GM19351 (cell line): ENCODE data around the gene WASF1.
"Not testable (repeated sequence)": the region's sequence is repeated elsewhere in the genome, so short reads cannot be mapped to it uniquely, and the experiment has no call there.

Source experiments
- ATAC-seq: cut with Tn5 transposase; IDR thresholded peaks from one replicate; pipeline ENCODE4 v1.9.1; 2021; ENCODE audit warnings: mild to moderate bottlenecking, moderate library complexity; ENCODE audit not compliant: unreplicated experiment

The WASF1 gene

DNA sequence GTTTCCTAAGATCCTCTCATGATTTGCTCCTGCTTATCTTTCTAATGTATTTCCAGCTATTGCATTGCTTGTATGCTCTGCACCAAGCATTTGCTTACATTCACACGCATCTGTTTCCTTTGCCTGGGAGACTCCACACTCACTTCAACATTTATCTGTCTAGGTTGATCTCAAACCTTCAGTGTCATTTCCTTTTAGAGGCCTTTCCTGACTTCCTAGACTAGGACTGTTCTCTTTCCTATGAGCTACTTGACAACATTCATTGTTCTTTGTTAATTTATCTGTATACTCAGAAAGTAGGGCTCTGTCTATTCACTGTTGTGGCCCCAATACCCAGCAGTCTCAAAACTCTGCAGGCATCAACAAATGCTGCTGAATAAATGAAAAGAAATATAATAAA is 84.4 kb downstream of the WASF1 start:
- no peak for ATAC-seq

DNA sequence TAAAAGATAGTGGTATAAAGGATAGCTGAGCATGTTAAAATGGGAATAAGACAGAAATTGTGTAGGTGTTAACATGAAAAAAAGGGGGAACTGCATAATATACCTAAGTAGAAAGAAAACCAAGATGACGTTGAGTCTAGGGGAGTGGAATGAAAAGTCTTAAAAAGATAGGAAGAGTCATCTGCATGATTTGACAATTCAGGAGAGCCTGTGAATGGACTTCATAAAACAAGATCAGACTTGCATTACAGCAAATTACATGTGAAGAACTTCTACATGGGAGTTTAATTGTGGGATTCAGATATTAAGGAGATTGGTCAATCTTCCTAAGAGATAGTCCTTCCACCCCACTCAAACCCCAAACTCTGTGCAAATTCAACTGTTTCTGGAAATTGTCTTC is 85.5 kb downstream of the WASF1 start:
- no peak for ATAC-seq

DNA sequence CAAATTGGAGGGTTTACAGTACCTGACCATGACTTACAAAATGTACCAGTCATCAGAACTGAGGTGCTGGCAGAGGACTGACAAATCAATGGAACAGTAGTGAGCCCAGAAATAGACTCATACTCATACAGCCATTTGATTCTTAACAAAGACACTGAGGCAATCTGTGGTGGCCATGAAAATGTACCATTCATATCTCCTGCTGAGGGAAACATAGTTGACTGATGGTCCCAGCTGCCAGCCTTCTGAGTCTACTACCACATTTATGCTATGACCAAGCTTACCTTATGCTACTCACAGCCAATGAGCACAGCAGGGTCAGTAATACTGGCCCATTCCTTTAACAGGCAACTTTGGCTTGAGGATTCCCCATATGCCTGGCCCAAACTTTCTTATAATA is 88.6 kb downstream of the WASF1 start:
- no peak for ATAC-seq

GRCh38 chr6:110089323-110089722 is 90.1 kb downstream of the WASF1 start:
- ATAC-seq = no peak

GRCh38 chr6:110085285-110085684 is 94.2 kb downstream of the WASF1 start:
- ATAC-seq = no peak

- ATAC-seq = no peak
These were observed 95.4 kb downstream of the WASF1 start for GRCh38 chr6:110083875-110084585.

DNA sequence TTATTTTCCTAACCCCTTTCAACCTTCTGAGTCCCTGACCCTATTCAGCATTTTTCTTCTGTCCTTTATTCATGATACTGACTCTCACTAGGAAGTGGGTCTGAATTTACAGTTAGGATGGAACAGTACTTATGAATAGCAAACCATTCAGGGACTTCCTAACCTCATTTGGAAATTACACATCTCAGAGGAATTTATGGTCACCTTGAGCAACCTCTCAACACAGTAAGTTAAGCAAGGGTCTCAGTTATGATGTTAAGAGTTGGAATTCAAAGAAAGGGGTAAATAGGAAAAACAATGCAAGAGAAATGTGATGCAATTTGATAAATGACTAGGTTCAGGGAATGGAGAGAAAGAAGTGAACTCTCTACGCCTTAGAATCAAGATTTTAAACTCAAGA is 104.1 kb downstream of the WASF1 start:
- no peak for ATAC-seq

DNA sequence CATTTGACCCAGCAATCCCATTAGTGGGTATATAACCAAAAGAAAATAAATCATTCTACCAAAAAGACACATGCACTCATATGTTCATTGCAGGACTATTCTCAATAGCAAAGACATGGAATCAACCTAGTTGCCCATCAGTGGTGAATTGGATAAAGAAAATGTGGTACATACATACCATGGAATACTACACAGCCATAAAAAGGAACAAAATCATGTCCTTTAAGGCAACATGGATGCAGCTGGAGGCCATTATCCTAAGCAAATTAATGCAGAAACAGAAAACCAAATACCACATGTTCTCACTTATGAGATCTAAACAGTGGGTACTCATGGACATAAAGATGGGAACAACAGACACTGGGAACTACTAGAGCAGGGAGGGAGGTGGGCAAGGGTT is 106.0 kb downstream of the WASF1 start:
- not testable (repeated sequence) for ATAC-seq

GRCh38 chr6:110068592-110068967 is 110.9 kb downstream of the WASF1 start:
- ATAC-seq = no peak

- no peak for ATAC-seq
These were observed 111.5 kb downstream of the WASF1 start for GRCh38 chr6:110067837-110068591.

- ATAC-seq = no peak
These were observed 114.5 kb downstream of the WASF1 start for GRCh38 chr6:110064744-110065524.

DNA sequence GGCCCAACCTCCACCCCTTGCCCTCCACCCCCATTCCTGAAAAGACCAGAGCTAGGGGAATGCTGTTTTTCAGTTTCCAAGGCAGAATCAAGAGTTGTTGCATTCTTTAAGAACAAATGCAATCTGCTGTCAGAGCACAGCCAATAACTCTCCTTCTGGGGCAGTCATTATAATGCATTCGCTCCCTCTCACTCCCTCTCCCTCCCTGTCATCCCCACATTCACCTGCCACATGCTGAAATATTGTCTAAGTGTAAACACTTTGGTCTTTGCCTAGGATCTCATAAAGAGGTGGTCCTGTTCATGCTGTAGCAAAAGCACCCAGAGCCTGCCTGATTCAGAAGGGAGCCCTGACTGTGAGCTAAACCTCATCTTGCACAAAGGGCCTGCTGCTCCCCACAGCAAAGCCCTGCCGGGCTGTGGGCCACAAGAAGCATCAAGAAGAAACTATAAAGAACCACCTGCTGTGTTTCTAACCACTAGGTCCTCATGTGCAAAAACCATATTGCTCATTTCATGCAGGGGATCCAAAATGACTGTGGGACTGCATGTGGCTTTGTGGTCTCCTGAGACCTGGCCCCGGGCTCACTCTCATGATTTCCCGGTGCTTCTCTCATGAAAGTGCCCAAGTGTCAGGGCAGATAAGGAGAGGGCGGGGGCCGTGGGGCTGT is 115.7 kb downstream of the WASF1 start:
- ATAC-seq = peak; percentile 82

GRCh38 chr6:110055387-110055735 is 124.1 kb downstream of the WASF1 start:
- no peak for ATAC-seq

- no peak for ATAC-seq
These were observed 124.6 kb downstream of the WASF1 start for GRCh38 chr6:110054664-110055386.

DNA sequence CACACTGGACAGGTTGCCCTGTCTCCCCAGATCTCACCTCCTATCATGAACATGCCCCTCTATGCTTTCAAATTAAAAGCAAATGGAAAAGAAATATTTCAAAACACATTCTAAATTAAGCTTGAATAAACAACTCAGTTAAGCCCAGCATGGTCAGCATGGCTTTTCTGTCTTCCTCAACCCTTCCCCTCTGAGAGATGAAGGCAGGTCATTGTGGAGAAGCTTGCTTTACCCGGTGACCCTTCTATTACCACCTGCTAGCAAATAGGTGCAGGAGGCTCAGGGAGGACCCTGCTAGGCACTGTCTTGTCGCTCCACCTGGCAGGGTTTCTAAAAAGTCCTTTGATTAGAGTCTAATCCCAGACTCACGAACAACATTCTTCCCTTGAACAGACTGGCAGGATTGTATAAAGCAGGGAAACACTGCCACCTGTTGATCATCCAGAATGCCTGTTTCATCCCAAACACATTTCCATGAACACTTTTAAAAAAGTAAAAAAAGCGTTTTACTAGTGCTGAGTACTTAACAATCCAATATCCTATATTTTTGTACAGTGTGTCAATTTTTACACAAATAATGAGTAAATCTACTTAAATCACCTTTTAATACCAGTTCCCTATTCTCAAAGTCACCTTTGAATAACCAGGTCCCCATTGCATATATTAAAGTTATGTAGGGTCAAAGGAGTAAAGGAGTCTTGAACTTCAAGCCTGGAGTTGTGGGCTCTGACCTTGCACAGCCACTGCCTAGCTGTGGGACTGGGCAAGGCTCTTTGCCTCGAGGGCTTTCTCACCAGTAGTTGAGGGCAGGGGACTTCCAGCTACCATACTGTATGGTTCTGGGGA is 125.9 kb downstream of the WASF1 start:
- no peak for ATAC-seq

- no peak for ATAC-seq
These were observed 129.0 kb downstream of the WASF1 start for GRCh38 chr6:110050440-110050813.
